ENCODE results near the gene PPM1F.

DNA sequence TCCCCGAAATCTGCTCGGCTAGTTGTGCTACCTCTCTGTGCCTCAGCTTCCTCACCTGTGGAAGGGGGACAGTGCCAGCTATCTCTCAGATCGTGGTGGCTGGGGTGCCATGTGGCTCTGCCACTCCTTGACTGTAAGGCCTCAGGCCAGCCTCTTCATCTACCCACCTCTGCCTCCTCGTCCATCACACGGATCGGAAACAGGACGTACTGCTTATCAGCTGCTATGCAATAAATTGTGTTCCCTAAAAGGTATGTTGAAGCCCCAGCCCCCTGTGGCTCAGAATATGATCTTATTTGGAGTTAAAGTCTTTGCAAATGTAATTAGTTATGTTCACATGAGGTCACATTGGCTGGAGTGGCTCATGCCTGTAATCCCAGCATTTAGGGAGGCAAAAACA is 7.8 kb downstream of the PPM1F start:
- TF ChIP-seq, protein P1, sequence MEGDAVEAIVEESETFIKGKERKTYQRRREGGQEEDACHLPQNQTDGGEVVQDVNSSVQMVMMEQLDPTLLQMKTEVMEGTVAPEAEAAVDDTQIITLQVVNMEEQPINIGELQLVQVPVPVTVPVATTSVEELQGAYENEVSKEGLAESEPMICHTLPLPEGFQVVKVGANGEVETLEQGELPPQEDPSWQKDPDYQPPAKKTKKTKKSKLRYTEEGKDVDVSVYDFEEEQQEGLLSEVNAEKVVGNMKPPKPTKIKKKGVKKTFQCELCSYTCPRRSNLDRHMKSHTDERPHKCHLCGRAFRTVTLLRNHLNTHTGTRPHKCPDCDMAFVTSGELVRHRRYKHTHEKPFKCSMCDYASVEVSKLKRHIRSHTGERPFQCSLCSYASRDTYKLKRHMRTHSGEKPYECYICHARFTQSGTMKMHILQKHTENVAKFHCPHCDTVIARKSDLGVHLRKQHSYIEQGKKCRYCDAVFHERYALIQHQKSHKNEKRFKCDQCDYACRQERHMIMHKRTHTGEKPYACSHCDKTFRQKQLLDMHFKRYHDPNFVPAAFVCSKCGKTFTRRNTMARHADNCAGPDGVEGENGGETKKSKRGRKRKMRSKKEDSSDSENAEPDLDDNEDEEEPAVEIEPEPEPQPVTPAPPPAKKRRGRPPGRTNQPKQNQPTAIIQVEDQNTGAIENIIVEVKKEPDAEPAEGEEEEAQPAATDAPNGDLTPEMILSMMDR (IDR thresholded peaks at IDR 0.05) = no peak
- TF ChIP-seq POLR2A (IDR thresholded peaks at IDR 0.05) = no peak

All from lower leg skin (tissue), 3 donors.